ENCODE data around the gene FAM81A. TPM values are rescaled to one million over a fixed set of nuclear protein-coding genes. Genes with fewer than 3 reads are reported as not detected.

The FAM81A gene
- total RNA-seq, 2 donors from 2014 or later, result 6.4 to 18.8 TPM

- H3K36me3 ChIP-seq, result no peaks in the 10 kb centered on the region
- H3K9me3 ChIP-seq, result no peaks in the 10 kb centered on the region
- intact Hi-C loops (cut with DNase I), result loop anchor here (5.0 to 10.0 kb wide), 2 partner anchors 116 to 319 kb away; partner anchors contain the start of gene MYO1E
- no peak for TF ChIP-seq CTCF (IDR thresholded peaks at IDR 0.05)
- no peak for DNase-seq
- no peak overlapping the region for H3K9ac ChIP-seq (ENCODE audit: low read depth in 2 of 2, low read length in 2 of 2)
- no peak overlapping the region for H3K27ac ChIP-seq
- H3K4me1 ChIP-seq, result no peaks in the 10 kb centered on the region
- no peaks in the 10 kb centered on the region for H3K27me3 ChIP-seq
- no peak overlapping the region for H3K4me3 ChIP-seq
These were observed 53.1 kb downstream of the FAM81A start for GRCh38 chr15:59491062-59491461.

- Histone ChIP-seq H3K4me1 (no peaks in the 10 kb centered on the region), H3K27ac (no peak overlapping the region), H3K36me3 (no peaks in the 10 kb centered on the region), H3K27me3 (no peaks in the 10 kb centered on the region), H3K4me3 (no peak overlapping the region), H3K9me3 (no peaks in the 10 kb centered on the region), H3K9ac (ENCODE audit: low read depth in 2 of 2, low read length in 2 of 2) (no peak overlapping the region)
- TF ChIP-seq CTCF (IDR thresholded peaks at IDR 0.05), result peak; percentile 79
- peak; percentile 68 for DNase-seq
- intact Hi-C loops (cut with DNase I), result loop anchor here (5.0 to 10.0 kb wide), 2 partner anchors 118 to 320 kb away; partner anchors contain the start of gene MYO1E
These were observed 54.7 kb downstream of the FAM81A start for GRCh38 chr15:59492389-59493377.

- Histone ChIP-seq H3K4me1 (no peaks in the 10 kb centered on the region), H3K9ac (ENCODE audit: low read depth in 2 of 2, low read length in 2 of 2) (no peak overlapping the region), H3K9me3 (no peaks in the 10 kb centered on the region), H3K27me3 (no peaks in the 10 kb centered on the region), H3K27ac (no peak overlapping the region), H3K4me3 (no peak overlapping the region), H3K36me3 (no peaks in the 10 kb centered on the region)
- peak; percentile 58 for DNase-seq
- peak; percentile 57 for TF ChIP-seq CTCF (IDR thresholded peaks at IDR 0.05)
- intact Hi-C loops (cut with DNase I), result no loop called here
These were observed 63.6 kb downstream of the FAM81A start for GRCh38 chr15:59501597-59501996.

- H3K36me3 ChIP-seq, result no peaks in the 10 kb centered on the region
- no peak for TF ChIP-seq CTCF (IDR thresholded peaks at IDR 0.05)
- H3K4me3 ChIP-seq, result no peak overlapping the region
- H3K27ac ChIP-seq, result no peak overlapping the region
- H3K4me1 ChIP-seq, result no peaks in the 10 kb centered on the region
- H3K27me3 ChIP-seq, result no peaks in the 10 kb centered on the region
- no peak overlapping the region for H3K9ac ChIP-seq (ENCODE audit: low read depth in 2 of 2, low read length in 2 of 2)
- H3K9me3 ChIP-seq, result no peaks in the 10 kb centered on the region
- DNase-seq, result no peak
- intact Hi-C loops (cut with DNase I), result no loop called here
These were observed 77.2 kb downstream of the FAM81A start for GRCh38 chr15:59515190-59515589.

- H3K27ac ChIP-seq, result no peak overlapping the region
- H3K9ac ChIP-seq (ENCODE audit: low read depth in 2 of 2, low read length in 2 of 2), result peak overlapping the region in 1 of 2 donors; percentile 12
- TF ChIP-seq CTCF (IDR thresholded peaks at IDR 0.05), result no peak
- H3K27me3 ChIP-seq, result no peaks in the 10 kb centered on the region
- H3K4me1 ChIP-seq, result no peaks in the 10 kb centered on the region
- H3K4me3 ChIP-seq, result no peak overlapping the region
- intact Hi-C loops (cut with DNase I), result no loop called here
- DNase-seq, result no peak
- H3K9me3 ChIP-seq, result no peaks in the 10 kb centered on the region
- no peaks in the 10 kb centered on the region for H3K36me3 ChIP-seq
These were observed 78.9 kb downstream of the FAM81A start for GRCh38 chr15:59516655-59517461.

Measured in colonic mucosa (tissue), 4 donors.